ENCODE data around the gene FAM47E. TPM values are rescaled to one million over a fixed set of nuclear protein-coding genes. Genes with fewer than 3 reads are reported as not detected.

FAM47E gene
- total and polyA plus RNA-seq, 12 donors = 2.8 to 23.8 (median 5.3) TPM

GRCh38 chr4:76326515-76326914 lies 75.0 kb downstream of the FAM47E start:
- Histone ChIP-seq H3K27ac (no peak overlapping the region), H3K27me3 (no peaks in the 10 kb centered on the region), H3K36me3 (replicated peaks in 1 of 2) (no peaks in the 10 kb centered on the region), H3K9me3 (replicated peaks in 1 of 3) (peaks cover 0 to 17% (median 11%) of the 10 kb centered on the region in 3 donors), H3K4me1 (replicated peaks in 1 of 2) (no peaks in the 10 kb centered on the region), H3K4me3 (no peak overlapping the region)
- DNase-seq = no peak
- intact Hi-C loops (cut with DNase I) = no loop called here
- no peak for TF ChIP-seq CTCF (IDR thresholded peaks at IDR 0.05)

Other genes starting within 250 kb of the FAM47E start
- gene CXCL9, start 244.2 kb upstream of the FAM47E start, total RNA-seq = 1 to 10 TPM in 3 of 9 donors, under 1 TPM in 5, not detected in 1; 0.11 to 4.7 (median 0.45) TPM
- 1 to 10 TPM in 2 of 3 donors, under 1 TPM in 1; 0.67 to 6.4 (median 1.9) TPM for gene CXCL9, start 244.2 kb upstream of the FAM47E start, polyA plus RNA-seq
- gene CXCL10, start 228.2 kb upstream of the FAM47E start, total RNA-seq = 10 to 100 TPM in 1 of 9 donors, 1 to 10 TPM in 4, under 1 TPM in 3, not detected in 1; 0.28 to 41.4 (median 1.4) TPM
- gene CXCL10, start 228.2 kb upstream of the FAM47E start, polyA plus RNA-seq = 1 to 10 TPM; 1.1 to 6.8 (median 3.0) TPM
- under 1 TPM in 3 of 9 donors, not detected in 6; 0.11 to 0.98 (median 0.61) TPM for gene CXCL11, start 215.7 kb upstream of the FAM47E start, total RNA-seq
- 1 to 10 TPM in 1 of 3 donors, under 1 TPM in 2; 0.10 to 1.2 (median 0.24) TPM for gene CXCL11, start 215.7 kb upstream of the FAM47E start, polyA plus RNA-seq
- gene ART3, start 177.0 kb upstream of the FAM47E start, total RNA-seq = 1 to 10 TPM in 1 of 9 donors, under 1 TPM in 1, not detected in 7; 0.70 to 1.1 TPM
- under 1 TPM; 0.16 to 0.88 (median 0.55) TPM for gene ART3, start 177.0 kb upstream of the FAM47E start, polyA plus RNA-seq
- gene NUP54, start 103.3 kb upstream of the FAM47E start, total RNA-seq = 10 to 100 TPM; 10.8 to 37.7 (median 23.2) TPM
- gene NUP54, start 103.3 kb upstream of the FAM47E start, polyA plus RNA-seq = 10 to 100 TPM; 19.5 to 22.0 (median 21.6) TPM
- gene SCARB2, start 37.9 kb upstream of the FAM47E start, total RNA-seq = 100 to 1,000 TPM; 119 to 179 (median 141) TPM
- 100 to 1,000 TPM in 1 of 3 donors, 10 to 100 TPM in 2; 41.5 to 117 (median 82.9) TPM for gene SCARB2, start 37.9 kb upstream of the FAM47E start, polyA plus RNA-seq
- 1 to 10 TPM; 1.5 to 6.3 (median 3.6) TPM for gene STBD1, start 55.0 kb downstream of the FAM47E start, total RNA-seq
- gene STBD1, start 55.0 kb downstream of the FAM47E start, polyA plus RNA-seq = 1 to 10 TPM; 1.0 to 4.3 (median 2.6) TPM
- under 1 TPM in 6 of 9 donors, not detected in 3; 0.07 to 0.25 (median 0.14) TPM for gene CCDC158, start 169.4 kb downstream of the FAM47E start, total RNA-seq
- gene CCDC158, start 169.4 kb downstream of the FAM47E start, polyA plus RNA-seq = under 1 TPM; 0.07 to 0.35 (median 0.08) TPM
- gene SHROOM3, start 183.5 kb downstream of the FAM47E start, total RNA-seq = 10 to 100 TPM in 3 of 9 donors, 1 to 10 TPM in 6; 3.2 to 16.2 (median 9.2) TPM
- gene SHROOM3, start 183.5 kb downstream of the FAM47E start, polyA plus RNA-seq = 1 to 10 TPM; 1.1 to 8.8 (median 3.5) TPM

All from adrenal gland (tissue), 12 donors.